Stimulated activated memory B cell treated with anti-CD40 and anti-IgM and Interleukin-4, amounts not matched to agents 10 μg/mL and 1 μg/mL and 100 μg/mL, for 72 hours (primary cell): ENCODE results near the gene ASB7.

Experiments
- ATAC-seq: fragments of 150-1000 bp; cut with Tn5 transposase; 2 replicates; pipeline ENCODE4 v1.10.0; 2021
- H3K27ac Mint-ChIP-seq: one replicate; pipeline ENCODE4 v1.8.0; 2022; ENCODE audit warnings: mild to moderate bottlenecking, mixed read lengths
- H3K27me3 Mint-ChIP-seq: one replicate; pipeline ENCODE4 v1.8.0; 2022; ENCODE audit warnings: mixed read lengths
- H3K36me3 Mint-ChIP-seq: one replicate; pipeline ENCODE4 v1.8.0; 2022; ENCODE audit warnings: mixed read lengths
- H3K4me1 Mint-ChIP-seq: one replicate; pipeline ENCODE4 v1.8.0; 2022; ENCODE audit warnings: mixed read lengths
- H3K4me3 Mint-ChIP-seq: one replicate; pipeline ENCODE4 v1.8.0; 2022; ENCODE audit warnings: mild to moderate bottlenecking, moderate library complexity, mixed read lengths
- H3K9me3 Mint-ChIP-seq: one replicate; pipeline ENCODE4 v1.8.0; 2022; ENCODE audit warnings: mixed read lengths

ASB7 gene

GRCh38 chr15:100693451-100693850, 91.1 kb downstream of the ASB7 start:
- H3K27me3 Mint-ChIP-seq: peaks cover 20% of the 10 kb centered on the region
- ATAC-seq: peak; percentile 13
- H3K27ac Mint-ChIP-seq: no peak overlapping the region
- peaks cover 13% of the 10 kb centered on the region for H3K9me3 Mint-ChIP-seq
- H3K4me1 Mint-ChIP-seq: no peaks in the 10 kb centered on the region
- H3K36me3 Mint-ChIP-seq: no peaks in the 10 kb centered on the region
- no peak overlapping the region for H3K4me3 Mint-ChIP-seq

- Mint-ChIP-seq H3K27me3 (peaks cover 20% of the 10 kb centered on the region), H3K4me1 (no peaks in the 10 kb centered on the region), H3K9me3 (peaks cover 13% of the 10 kb centered on the region), H3K36me3 (no peaks in the 10 kb centered on the region), H3K4me3 (no peak overlapping the region), H3K27ac (no peak overlapping the region)
- no peak for ATAC-seq
Measured at GRCh38 chr15:100694381-100695021, 92.1 kb downstream of the ASB7 start.

GRCh38 chr15:100695048-100695447, 92.7 kb downstream of the ASB7 start:
- H3K27ac Mint-ChIP-seq: no peak overlapping the region
- no peak overlapping the region for H3K4me3 Mint-ChIP-seq
- no peak for ATAC-seq
- no peaks in the 10 kb centered on the region for H3K36me3 Mint-ChIP-seq
- no peaks in the 10 kb centered on the region for H3K4me1 Mint-ChIP-seq
- peaks cover 13% of the 10 kb centered on the region for H3K9me3 Mint-ChIP-seq
- H3K27me3 Mint-ChIP-seq: peaks cover 20% of the 10 kb centered on the region

GRCh38 chr15:100696452-100696851, 94.1 kb downstream of the ASB7 start:
- Mint-ChIP-seq H3K4me3 (no peak overlapping the region), H3K4me1 (no peaks in the 10 kb centered on the region), H3K9me3 (peaks cover 13% of the 10 kb centered on the region), H3K27me3 (peaks cover 20% of the 10 kb centered on the region), H3K36me3 (no peaks in the 10 kb centered on the region), H3K27ac (no peak overlapping the region)
- no peak for ATAC-seq
